GM21786 (cell line): ENCODE data around the gene AACS.
"Not testable (repeated sequence)": the region's sequence is repeated elsewhere in the genome, so short reads cannot be mapped to it uniquely, and the experiment has no call there.

ENCODE experiments used
- ATAC-seq: cut with Tn5 transposase; IDR thresholded peaks from one replicate; pipeline ENCODE4 v1.9.1; 2021; ENCODE audit not compliant: unreplicated experiment

The AACS gene

DNA sequence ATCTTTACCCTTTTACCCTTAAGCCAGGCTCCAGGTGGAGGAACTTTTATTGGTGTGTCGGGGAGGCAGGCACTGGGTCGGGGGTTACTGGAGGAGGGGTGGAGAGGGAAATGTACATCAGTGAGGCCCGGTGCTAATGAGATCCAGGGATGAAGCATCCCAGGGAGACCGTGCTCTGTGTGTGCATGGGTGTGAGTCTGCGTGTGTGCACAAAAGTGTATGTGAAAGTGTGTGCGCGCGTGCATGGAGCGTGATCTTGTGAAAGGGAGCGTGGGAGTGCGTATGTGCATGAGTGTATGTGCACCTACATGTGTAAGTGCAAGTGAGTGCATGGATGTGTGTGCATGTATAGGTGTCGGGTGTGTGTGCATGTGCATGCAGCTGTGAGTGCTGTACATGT is 55.3 kb downstream of the AACS start:
- no peak for ATAC-seq

DNA sequence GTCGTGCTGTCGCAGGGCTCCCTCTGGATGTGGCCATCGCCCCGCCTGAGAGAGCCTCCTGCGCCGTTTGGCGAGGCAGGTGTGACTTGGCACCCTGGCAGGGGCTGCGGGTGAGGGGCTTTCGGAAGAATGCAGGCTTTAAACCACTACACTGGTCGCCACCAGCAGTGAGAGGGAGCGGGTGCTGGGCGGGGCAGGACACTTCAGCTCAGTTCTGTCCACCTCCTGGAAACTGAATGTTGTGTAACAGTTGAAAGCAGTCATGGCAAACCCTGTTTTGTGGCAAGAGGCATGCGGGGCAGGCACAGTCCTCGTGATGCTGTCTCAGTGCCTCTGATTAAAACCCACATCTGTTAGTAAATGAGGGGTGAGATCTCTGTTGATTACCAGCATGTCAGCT is 55.9 kb downstream of the AACS start:
- no peak for ATAC-seq

DNA sequence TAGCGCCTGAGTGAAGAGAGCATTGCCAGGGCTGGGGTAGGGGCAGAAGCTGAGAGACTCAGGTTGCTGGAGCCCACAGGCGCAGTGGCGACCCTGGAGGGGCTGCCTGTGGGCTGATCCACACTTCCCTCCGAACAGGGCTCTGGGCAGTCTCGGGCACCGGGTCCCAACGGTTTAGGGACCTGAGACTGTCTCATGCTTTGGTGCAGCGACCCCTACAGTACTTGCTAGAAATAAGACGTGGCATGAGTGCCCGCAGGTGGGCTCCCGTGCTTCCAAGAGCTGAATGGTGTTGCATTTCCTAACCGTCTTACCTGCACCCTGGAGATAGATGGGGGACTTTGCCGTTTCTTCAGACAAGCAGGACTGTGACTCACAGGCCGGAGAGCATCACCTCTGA is 57.4 kb downstream of the AACS start:
- ATAC-seq: no peak

- ATAC-seq: no peak
These were observed 59.2 kb downstream of the AACS start for GRCh38 chr12:125124320-125124966.

DNA sequence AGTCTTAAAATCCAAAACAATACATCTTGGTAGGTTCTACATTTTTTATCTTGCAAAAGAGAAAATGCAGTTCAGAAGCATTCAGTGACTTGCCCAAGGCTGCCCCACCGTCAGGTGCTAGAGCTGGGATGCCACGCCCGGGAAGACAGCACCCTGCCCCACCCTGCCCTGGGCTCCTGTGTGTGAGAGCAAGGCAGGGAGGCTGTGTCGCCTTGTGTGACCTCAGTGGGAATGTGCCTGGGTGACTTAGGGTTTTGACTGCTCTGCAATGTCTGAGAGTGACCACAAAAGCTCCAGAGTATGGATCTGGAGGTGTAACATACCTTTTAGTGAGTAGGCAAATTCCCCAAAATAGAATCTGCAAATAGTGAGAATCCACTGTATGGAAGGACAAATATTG is 60.0 kb downstream of the AACS start:
- no peak for ATAC-seq

GRCh38 chr12:125128439-125129178 is 63.4 kb downstream of the AACS start:
- no peak for ATAC-seq

DNA sequence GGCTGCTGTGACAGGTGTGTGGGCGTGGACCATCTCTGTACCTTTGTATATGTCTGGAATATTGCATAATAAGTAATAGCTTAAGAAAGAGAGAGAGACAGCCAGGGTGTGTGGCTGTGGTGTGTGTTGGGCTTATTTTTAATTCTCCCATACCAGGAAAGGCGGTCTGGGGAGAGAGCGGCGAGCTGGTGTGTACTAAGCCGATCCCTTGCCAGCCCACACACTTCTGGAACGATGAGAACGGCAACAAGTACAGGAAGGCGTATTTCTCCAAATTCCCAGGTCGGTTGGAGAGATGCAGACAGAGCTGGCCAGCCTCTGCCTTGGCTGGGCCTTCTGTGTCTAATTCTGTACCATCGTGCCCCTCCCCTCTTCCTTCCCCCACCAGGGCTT is 63.9 kb downstream of the AACS start:
- ATAC-seq: no peak

DNA sequence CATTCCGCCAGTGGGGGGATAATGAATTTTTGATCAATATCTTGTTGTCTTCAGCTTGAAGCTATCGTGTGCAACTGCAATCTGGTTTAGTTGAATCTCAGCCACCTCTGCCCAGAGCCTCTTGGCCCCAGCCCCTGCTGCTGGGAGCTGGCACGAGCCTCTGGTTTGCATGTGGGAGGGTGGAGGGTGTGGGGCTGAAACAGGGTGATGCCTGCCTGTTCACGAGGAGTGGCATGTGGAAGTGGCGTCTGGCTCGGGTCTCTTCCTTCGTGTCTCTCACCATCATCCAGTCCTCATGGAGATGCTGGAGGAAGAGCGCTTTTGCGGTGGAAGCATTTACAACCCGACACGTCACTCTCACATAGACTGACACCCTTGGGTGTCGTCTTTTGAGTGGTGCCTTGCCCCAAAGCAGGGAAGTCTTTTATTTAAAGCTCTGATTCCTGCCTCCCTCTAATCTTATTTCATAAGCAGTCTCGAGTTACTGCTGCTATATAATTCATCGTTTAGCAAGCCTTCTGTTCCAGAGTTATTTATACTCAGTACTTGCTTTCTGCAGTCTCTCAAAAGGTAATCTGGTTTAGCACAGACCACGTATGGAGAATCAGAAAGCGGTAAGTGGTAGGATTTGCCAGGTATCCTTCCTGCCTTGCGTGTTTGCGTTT is 64.5 kb downstream of the AACS start:
- no peak for ATAC-seq

DNA sequence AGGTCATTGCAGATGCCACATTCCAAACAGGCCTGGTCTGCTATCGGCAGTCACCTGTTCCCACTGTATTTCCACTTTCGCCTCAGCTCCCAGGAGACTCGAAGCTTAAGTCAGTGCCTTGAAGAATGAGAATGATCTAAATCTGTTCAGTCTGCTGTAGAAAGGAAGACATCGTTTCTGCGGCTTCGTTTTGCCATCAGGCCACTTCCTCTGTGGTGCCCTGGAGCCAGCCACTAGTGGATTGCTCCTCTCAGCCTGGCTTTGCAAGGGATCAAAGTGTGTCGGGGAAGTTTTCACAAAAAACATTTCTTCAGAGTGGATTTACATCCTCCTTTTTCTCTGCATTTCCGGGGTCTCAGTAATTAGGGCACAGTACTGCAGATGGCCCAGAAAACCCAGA is 66.7 kb downstream of the AACS start:
- ATAC-seq: no peak

- ATAC-seq: no peak
These were observed 67.6 kb downstream of the AACS start for GRCh38 chr12:125132698-125133400.

GRCh38 chr12:125133616-125134015 is 68.4 kb downstream of the AACS start:
- ATAC-seq: no peak

GRCh38 chr12:125134576-125134975 is 69.3 kb downstream of the AACS start:
- no peak for ATAC-seq

GRCh38 chr12:125135906-125136305 is 70.7 kb downstream of the AACS start:
- no peak for ATAC-seq

DNA sequence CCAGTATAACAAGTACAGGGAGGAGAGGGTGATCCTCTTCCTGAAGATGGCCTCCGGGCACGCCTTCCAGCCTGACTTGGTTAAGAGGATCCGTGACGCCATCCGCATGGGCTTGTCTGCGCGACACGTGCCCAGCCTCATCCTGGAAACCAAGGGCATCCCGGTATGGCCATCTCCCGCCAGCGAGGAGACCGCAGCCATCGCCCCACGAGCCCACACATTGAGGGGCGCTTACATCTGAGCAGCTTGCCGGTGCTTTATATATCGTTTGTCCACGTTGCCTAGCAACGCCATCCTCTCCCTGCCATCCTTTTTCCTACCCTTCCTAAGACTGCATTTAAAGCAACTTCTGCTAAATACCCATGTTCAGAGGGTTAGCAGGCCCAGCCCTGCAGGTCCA is 71.5 kb downstream of the AACS start:
- ATAC-seq: no peak

GRCh38 chr12:125137766-125138344 is 72.6 kb downstream of the AACS start:
- no peak for ATAC-seq

GRCh38 chr12:125140279-125141209 is 75.3 kb downstream of the AACS start:
- ATAC-seq: no peak

DNA sequence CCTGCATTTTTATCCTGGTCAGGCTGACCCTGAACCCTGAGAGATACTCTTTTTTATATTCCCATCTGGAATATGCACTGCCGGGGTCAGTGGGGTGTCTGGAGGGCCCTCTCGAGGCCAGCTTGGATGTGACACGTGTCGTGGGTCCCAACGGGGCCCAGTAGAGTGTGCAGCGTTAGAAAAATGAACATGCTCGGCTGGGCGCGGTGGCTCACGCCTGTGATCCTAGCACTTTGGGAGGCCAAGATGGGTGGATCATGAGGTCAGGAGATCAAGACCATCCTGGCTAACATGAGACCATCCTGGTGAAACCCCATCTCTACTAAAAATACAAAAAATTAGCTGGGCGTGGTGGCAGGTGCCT is 76.0 kb downstream of the AACS start:
- not testable (repeated sequence) for ATAC-seq

- no peak for ATAC-seq
These were observed 77.4 kb downstream of the AACS start for GRCh38 chr12:125142601-125143000.

GRCh38 chr12:125143491-125143890 is 78.3 kb downstream of the AACS start:
- no peak for ATAC-seq

DNA sequence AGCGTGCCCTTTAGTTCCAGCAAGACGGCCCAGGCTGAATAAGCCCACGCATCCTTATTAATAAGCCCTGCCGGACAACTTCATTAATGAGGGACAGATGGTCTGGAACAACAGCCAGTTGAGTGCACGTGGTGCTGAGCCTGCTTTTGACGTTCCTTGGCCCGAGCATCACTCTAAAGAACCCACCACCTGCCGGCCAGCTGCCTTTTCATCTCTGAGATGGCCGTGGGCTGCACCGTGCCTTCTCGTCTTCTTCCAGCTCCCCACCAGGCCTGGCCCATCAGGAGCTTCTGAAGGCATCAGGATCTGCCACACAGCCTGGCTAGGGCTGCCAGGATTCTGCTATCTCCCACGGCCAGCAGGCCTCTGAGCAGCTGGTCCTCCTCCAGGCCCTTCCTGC is 80.0 kb downstream of the AACS start:
- ATAC-seq: no peak
